Stimulated activated memory B cell treated with anti-CD40 and anti-IgM and Interleukin-4, amounts not matched to agents 10 μg/mL and 1 μg/mL and 100 μg/mL, for 72 hours (primary cell): ENCODE measurements around the gene ZNF93.
"Not testable (repeated sequence)": the region's sequence is repeated elsewhere in the genome, so short reads cannot be mapped to it uniquely, and the experiment has no call there.

Source experiments
- ATAC-seq: fragments of 150-1000 bp; cut with Tn5 transposase; 2 replicates; pipeline ENCODE4 v1.10.0; 2021
- H3K27ac Mint-ChIP-seq: one replicate; pipeline ENCODE4 v1.8.0; 2022; ENCODE audit warnings: mild to moderate bottlenecking, mixed read lengths
- H3K27me3 Mint-ChIP-seq: one replicate; pipeline ENCODE4 v1.8.0; 2022; ENCODE audit warnings: mixed read lengths
- H3K36me3 Mint-ChIP-seq: one replicate; pipeline ENCODE4 v1.8.0; 2022; ENCODE audit warnings: mixed read lengths
- H3K4me1 Mint-ChIP-seq: one replicate; pipeline ENCODE4 v1.8.0; 2022; ENCODE audit warnings: mixed read lengths
- H3K4me3 Mint-ChIP-seq: one replicate; pipeline ENCODE4 v1.8.0; 2022; ENCODE audit warnings: mild to moderate bottlenecking, moderate library complexity, mixed read lengths
- H3K9me3 Mint-ChIP-seq: one replicate; pipeline ENCODE4 v1.8.0; 2022; ENCODE audit warnings: mixed read lengths

Gene ZNF93

GRCh38 chr19:19909654-19910053 is 8.9 kb downstream of the ZNF93 start:
- ATAC-seq, result no peak
- H3K27me3 Mint-ChIP-seq, result no peaks in the 10 kb centered on the region

GRCh38 chr19:19911150-19911549 is 10.4 kb downstream of the ZNF93 start:
- H3K9me3 Mint-ChIP-seq, result no peaks in the 10 kb centered on the region
- ATAC-seq, result no peak
- no peaks in the 10 kb centered on the region for H3K27me3 Mint-ChIP-seq
- H3K4me3 Mint-ChIP-seq, result no peak overlapping the region
- H3K4me1 Mint-ChIP-seq, result peaks cover 15% of the 10 kb centered on the region
- no peak overlapping the region for H3K27ac Mint-ChIP-seq
- peaks cover 23% of the 10 kb centered on the region for H3K36me3 Mint-ChIP-seq

More at GRCh38 chr19:19909654-19910053, 8.9 kb downstream of the ZNF93 start:
- Mint-ChIP-seq H3K4me1 (peaks cover 30% of the 10 kb centered on the region), H3K4me3 (no peak overlapping the region), H3K9me3 (no peaks in the 10 kb centered on the region), H3K36me3 (peaks cover 32% of the 10 kb centered on the region), H3K27ac (no peak overlapping the region)

DNA sequence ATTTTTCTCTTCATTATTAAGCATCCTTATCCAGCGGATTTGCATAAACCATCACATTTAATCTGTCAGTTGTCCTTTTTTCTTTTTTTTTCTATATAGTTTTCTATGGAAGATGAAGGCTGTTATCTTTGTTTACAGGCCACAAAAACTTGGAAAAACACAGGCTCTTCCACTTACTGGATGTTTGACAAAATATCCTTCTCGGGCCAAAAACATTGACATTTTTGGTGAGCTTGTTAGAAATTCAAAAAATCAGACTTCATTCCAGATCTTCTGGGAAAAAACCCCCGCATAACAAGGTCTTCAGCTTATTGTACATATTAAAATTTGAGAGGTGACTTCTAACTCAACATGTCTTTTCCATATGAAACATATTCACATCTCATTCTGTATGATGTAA is 13.8 kb downstream of the ZNF93 start:
- no peak for ATAC-seq
- peaks cover 7% of the 10 kb centered on the region for H3K4me1 Mint-ChIP-seq
- H3K27ac Mint-ChIP-seq, result no peak overlapping the region
- peaks cover 45% of the 10 kb centered on the region for H3K36me3 Mint-ChIP-seq
- H3K27me3 Mint-ChIP-seq, result no peaks in the 10 kb centered on the region
- H3K4me3 Mint-ChIP-seq, result no peak overlapping the region
- H3K9me3 Mint-ChIP-seq, result peaks cover 3% of the 10 kb centered on the region

DNA sequence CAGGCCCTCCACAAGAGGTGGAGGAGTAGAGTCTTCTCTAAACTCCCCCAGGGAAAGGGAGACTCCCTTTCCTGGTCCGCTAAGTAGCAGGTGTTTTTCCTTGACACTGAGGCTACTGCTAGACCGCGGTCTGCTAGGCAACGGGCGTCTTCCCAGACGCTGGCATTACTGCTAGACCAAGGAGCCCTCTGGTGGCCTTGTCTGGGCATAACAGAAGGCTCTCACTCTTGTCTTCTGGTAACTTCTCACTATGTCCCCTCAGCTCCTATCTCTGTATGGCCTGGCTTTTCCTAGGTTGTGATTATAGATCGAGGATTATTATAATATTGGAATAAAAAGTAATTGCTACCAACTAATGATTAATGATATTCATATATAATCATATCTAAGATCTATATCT is 29.7 kb downstream of the ZNF93 start:
- H3K4me1 Mint-ChIP-seq, H3K27me3 Mint-ChIP-seq, ATAC-seq, H3K27ac Mint-ChIP-seq, H3K4me3 Mint-ChIP-seq: not testable (repeated sequence)
- Mint-ChIP-seq H3K9me3 (peaks cover 11% of the 10 kb centered on the region), H3K36me3 (peaks cover 66% of the 10 kb centered on the region)

DNA sequence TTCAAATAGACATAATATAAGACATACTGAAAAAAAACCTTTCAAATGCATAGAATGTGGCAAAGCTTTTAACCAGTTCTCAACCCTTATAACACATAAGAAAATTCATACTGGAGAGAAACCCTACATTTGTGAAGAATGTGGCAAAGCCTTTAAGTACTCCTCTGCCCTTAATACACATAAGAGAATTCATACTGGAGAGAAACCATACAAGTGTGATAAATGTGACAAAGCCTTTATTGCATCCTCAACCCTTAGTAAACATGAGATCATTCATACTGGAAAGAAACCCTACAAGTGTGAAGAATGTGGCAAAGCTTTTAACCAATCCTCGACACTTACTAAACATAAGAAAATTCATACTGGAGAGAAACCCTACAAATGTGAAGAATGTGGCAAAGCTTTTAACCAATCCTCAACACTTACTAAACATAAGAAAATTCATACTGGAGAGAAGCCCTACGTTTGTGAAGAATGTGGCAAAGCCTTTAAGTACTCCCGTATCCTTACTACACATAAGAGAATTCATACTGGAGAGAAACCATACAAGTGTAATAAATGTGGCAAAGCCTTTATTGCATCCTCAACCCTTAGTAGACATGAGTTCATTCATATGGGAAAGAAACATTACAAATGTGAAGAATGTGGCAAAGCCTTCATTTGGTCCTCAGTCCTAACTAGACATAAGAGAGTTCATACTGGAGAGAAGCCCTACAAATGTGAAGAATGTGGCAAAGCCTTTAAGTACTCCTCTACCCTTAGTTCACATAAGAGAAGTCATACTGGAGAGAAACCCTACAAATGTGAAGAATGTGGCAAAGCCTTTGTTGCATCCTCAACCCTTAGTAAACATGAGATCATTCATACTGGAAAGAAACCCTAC is 32.9 kb downstream of the ZNF93 start:
- Mint-ChIP-seq H3K36me3 (peaks cover 39% of the 10 kb centered on the region), H3K9me3 (peaks cover 11% of the 10 kb centered on the region)
- not testable (repeated sequence) for H3K4me3 Mint-ChIP-seq, ATAC-seq, H3K4me1 Mint-ChIP-seq, H3K27ac Mint-ChIP-seq, H3K27me3 Mint-ChIP-seq

- no peak overlapping the region for H3K27ac Mint-ChIP-seq
- H3K4me1 Mint-ChIP-seq, result peaks cover 5% of the 10 kb centered on the region
- no peak overlapping the region for H3K4me3 Mint-ChIP-seq
- H3K36me3 Mint-ChIP-seq, result peaks cover 20% of the 10 kb centered on the region
- no peak for ATAC-seq
- no peaks in the 10 kb centered on the region for H3K27me3 Mint-ChIP-seq
- peaks cover 11% of the 10 kb centered on the region for H3K9me3 Mint-ChIP-seq
Measured at GRCh38 chr19:19937403-19937802, 36.7 kb downstream of the ZNF93 start.

DNA sequence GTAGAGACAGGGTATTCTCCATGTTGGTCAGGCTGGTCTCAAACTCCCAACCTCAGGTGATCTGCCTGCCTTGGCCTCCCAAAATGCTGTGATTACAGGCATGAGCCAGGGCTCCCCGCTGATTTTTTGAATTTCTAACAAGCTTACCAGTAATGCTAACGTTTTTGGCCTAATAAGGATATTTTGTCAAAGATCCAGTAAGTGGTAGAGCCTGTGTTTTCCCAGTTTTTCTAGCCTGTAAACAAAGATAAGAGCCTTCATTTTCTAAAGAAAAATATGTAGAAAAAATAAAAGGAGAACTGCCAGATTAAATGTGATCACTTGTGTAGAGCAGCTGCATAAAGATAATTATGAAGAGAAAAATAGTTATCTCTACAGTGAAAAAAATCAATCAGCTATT is 37.7 kb downstream of the ZNF93 start:
- Mint-ChIP-seq H3K27me3 (no peaks in the 10 kb centered on the region), H3K27ac (no peak overlapping the region), H3K4me1 (peaks cover 5% of the 10 kb centered on the region), H3K4me3 (no peak overlapping the region), H3K36me3 (peaks cover 9% of the 10 kb centered on the region), H3K9me3 (peaks cover 10% of the 10 kb centered on the region)
- no peak for ATAC-seq

DNA sequence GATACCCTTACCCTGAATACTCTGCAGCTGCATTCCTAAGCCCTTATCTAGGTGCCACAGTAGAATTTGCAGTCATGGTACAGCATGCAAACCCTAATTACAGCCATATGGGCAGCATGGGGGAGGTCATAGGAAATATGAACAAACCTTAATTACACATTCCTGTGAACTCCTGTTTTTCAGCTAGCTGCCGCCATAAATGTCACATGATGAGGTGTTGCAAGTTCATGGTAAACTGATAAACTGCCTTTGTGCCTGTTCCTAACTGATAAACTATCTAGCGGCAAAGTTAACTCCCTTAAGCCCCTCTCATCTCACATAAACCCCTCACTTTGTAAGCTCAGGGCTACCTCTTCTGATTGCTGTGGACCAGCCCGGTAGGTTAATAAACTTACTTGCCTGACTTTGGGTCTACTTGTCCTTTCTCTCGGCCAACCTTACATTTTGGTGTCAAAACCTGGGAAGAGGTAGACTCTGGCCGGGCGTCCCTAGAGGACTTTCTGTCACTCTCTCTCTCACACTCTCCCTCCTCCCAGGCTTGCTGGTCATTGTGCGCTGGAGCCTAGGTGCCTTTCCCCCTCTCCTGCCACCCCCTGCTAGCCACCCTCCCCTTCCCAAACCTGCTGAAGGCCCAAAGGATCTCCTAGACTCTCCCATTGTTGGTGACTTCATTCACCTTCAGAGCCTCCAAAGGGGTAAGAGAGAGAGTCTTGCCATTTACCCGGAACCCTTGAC is 43.3 kb downstream of the ZNF93 start:
- Mint-ChIP-seq H3K36me3 (no peaks in the 10 kb centered on the region), H3K4me1 (no peaks in the 10 kb centered on the region), H3K9me3 (peaks cover 7% of the 10 kb centered on the region), H3K4me3 (no peak overlapping the region), H3K27ac (no peak overlapping the region), H3K27me3 (no peaks in the 10 kb centered on the region)
- ATAC-seq, result no peak

DNA sequence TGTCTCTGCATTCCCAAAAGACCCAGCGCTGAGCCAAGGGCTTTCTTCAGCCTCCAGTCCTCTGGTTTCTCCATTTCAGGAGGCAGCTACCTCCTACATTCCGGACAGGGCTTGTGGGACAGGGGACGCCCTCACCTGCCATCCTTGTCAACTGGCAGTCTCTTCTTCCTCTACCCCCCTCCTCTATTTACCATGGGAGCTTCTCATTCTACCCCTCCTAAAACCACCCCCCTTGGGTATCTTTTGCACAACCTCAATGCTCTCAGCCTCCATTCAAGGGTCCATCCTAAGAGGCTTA is 43.8 kb downstream of the ZNF93 start:
- Mint-ChIP-seq H3K27ac (no peak overlapping the region), H3K36me3 (no peaks in the 10 kb centered on the region), H3K9me3 (peaks cover 7% of the 10 kb centered on the region), H3K4me1 (no peaks in the 10 kb centered on the region), H3K4me3 (no peak overlapping the region), H3K27me3 (no peaks in the 10 kb centered on the region)
- no peak for ATAC-seq

- H3K4me1 Mint-ChIP-seq, result no peaks in the 10 kb centered on the region
Measured at GRCh38 chr19:19946226-19946625, 45.5 kb downstream of the ZNF93 start.

DNA sequence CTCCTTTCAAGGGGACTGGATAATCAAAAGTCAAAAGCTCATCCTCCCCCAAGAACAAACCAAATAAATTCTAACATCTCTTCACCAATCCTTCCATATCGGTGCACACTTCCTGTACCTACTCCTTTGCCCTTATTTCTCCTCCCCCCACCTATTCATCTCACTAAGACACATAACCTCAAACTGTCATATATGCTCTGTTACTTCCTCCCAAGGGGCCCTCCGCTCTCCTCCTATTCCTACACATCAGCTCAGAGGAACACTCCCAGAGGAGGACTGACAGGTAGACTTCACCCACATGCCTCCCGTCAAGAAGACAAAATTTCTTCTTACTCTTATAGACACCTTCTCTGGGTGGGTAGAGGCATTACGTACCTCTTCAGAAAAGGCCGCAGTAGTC is 48.1 kb downstream of the ZNF93 start:
- ATAC-seq, result no peak
- no peaks in the 10 kb centered on the region for H3K4me1 Mint-ChIP-seq
- peaks cover 7% of the 10 kb centered on the region for H3K9me3 Mint-ChIP-seq
- H3K36me3 Mint-ChIP-seq, result no peaks in the 10 kb centered on the region
- H3K27ac Mint-ChIP-seq, result no peak overlapping the region
- no peak overlapping the region for H3K4me3 Mint-ChIP-seq
- no peaks in the 10 kb centered on the region for H3K27me3 Mint-ChIP-seq

More at GRCh38 chr19:19946226-19946625, 45.5 kb downstream of the ZNF93 start:
- ATAC-seq, result no peak
- no peaks in the 10 kb centered on the region for H3K36me3 Mint-ChIP-seq
- H3K9me3 Mint-ChIP-seq, result peaks cover 7% of the 10 kb centered on the region
- H3K4me3 Mint-ChIP-seq, result no peak overlapping the region
- no peak overlapping the region for H3K27ac Mint-ChIP-seq
- no peaks in the 10 kb centered on the region for H3K27me3 Mint-ChIP-seq

DNA sequence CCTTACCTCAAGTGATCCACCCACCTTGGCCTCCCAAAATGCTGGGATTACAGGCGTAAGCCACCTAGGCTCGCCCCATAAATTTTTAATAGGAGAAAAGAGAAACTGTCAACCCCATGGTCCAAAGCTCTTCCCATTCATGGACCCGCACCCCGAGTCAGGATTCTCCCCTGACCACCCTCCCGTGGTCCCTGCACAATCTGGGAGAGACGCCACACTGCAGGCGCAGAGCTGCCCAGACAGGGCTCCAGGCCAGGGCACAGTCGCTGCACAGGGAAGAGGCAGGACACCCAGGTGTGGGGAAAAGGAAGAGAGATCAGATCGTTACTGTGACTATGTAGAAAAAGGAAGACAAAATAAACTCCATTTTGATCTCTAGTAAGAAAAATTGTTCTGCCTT is 54.5 kb downstream of the ZNF93 start:
- H3K4me1 Mint-ChIP-seq, result peaks cover 8% of the 10 kb centered on the region
- ATAC-seq, result no peak

DNA sequence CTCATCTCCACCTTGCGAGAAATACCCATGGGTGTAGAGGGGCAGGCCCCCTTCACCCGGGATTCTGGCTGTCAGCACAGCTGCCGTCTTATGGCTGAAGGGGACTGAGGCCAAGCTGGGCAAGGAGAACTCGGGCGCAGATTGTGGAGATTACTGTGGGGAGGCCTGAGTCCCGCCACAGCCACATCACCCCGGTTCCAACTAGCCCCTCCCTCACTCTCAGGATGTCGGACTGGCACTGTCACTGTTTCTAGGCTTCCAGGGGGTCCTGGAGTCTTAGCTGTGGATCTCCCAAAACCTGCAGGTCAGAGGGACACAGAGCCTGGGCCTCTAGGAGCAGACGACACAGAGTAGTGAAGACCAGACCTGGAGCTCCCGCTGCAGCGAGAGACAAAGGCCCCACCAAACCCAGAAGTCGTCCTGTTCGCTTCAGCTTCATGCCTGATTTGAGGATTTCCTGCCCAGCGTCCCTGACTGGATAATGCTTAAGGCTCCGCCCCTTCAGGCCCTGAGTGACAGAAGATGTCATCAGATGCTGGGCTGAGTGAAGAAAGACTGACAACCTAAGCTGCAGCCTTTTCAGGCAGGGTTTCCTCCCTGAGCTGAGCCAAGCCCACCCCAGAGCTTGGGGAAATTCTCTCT is 55.8 kb downstream of the ZNF93 start:
- H3K9me3 Mint-ChIP-seq, result no peaks in the 10 kb centered on the region
- ATAC-seq, result no peak

More for the DNA sequence above, 54.5 kb downstream of the ZNF93 start:
- H3K27ac Mint-ChIP-seq, result no peak overlapping the region
- H3K27me3 Mint-ChIP-seq, result no peaks in the 10 kb centered on the region
- no peaks in the 10 kb centered on the region for H3K36me3 Mint-ChIP-seq
- no peaks in the 10 kb centered on the region for H3K9me3 Mint-ChIP-seq
- no peak overlapping the region for H3K4me3 Mint-ChIP-seq

GRCh38 chr19:19957766-19958165 is 57.0 kb downstream of the ZNF93 start:
- ATAC-seq, H3K4me3 Mint-ChIP-seq, H3K27me3 Mint-ChIP-seq: not testable (repeated sequence)

More for the DNA sequence above, 55.8 kb downstream of the ZNF93 start:
- peaks cover 8% of the 10 kb centered on the region for H3K4me1 Mint-ChIP-seq
- no peak overlapping the region for H3K4me3 Mint-ChIP-seq
- H3K27me3 Mint-ChIP-seq, result no peaks in the 10 kb centered on the region
- no peak overlapping the region for H3K27ac Mint-ChIP-seq
- no peaks in the 10 kb centered on the region for H3K36me3 Mint-ChIP-seq

GRCh38 chr19:19959151-19959799 is 58.5 kb downstream of the ZNF93 start:
- not testable (repeated sequence) for H3K27ac Mint-ChIP-seq, H3K27me3 Mint-ChIP-seq, ATAC-seq, H3K9me3 Mint-ChIP-seq, H3K36me3 Mint-ChIP-seq, H3K4me1 Mint-ChIP-seq
- H3K4me3 Mint-ChIP-seq, result peak overlapping the region; percentile 44

More at GRCh38 chr19:19957766-19958165, 57.0 kb downstream of the ZNF93 start:
- not testable (repeated sequence) for H3K27ac Mint-ChIP-seq, H3K36me3 Mint-ChIP-seq, H3K9me3 Mint-ChIP-seq, H3K4me1 Mint-ChIP-seq
